PC-3 (cell line): ENCODE data around the gene EMID1. TPM values are rescaled to one million over a fixed set of nuclear protein-coding genes. Genes with fewer than 3 reads are reported as not detected.

ENCODE experiments used
- ATAC-seq: fragments of 200-7000 bp; cut with Tn5 transposase; 2 replicates; pipeline ENCODE4 v1.9.1; 2020; ENCODE audit warnings: mild to moderate bottlenecking, moderate library complexity
- BruUV-seq: library from RNA; stranded (reverse); fragments of 400-500 nt; replicated peaks from 2 replicates; lab custom pipeline; 2021; lab: Mats Ljungman, UMichigan
- CTCF ChIA-PET: fragments of 300-600 bp; sonication (Branson Sonifier 250); formaldehyde crosslinking; loops from one replicate; lab custom pipeline; 2022; ENCODE audit warnings: antibody characterized with exemption; lab: Charles Lee
- POLR2A ChIA-PET: fragments of 300-600 bp; sonication (Branson Sonifier 250); formaldehyde crosslinking; loops from one replicate; lab custom pipeline; 2022; ENCODE audit warnings: antibody characterized with exemption; ENCODE audit not compliant: unreplicated experiment; lab: Charles Lee
- DNase-seq: peaks from one replicate; pipeline ENCODE4 v3.0.0-alpha.2; 2015
- H2AFZ ChIP-seq: fragments of 300-600 bp; sonication (generic); 2 replicates; pipeline ENCODE4 v1.6.0; 2016; ENCODE audit warnings: antibody characterized with exemption, low read length
- H3F3A ChIP-seq: fragments of 300-600 bp; sonication (generic); one replicate; pipeline ENCODE4 v1.6.0; 2017; ENCODE audit warnings: antibody characterized with exemption, low read length, control low read depth, mild to moderate bottlenecking; ENCODE audit not compliant: unreplicated experiment
- H3K27ac ChIP-seq: fragments of 300-600 bp; sonication (generic); 2 replicates; pipeline ENCODE4 v1.5.1; 2016; ENCODE audit warnings: mild to moderate bottlenecking, low read length
- H3K27me3 ChIP-seq: fragments of 300-600 bp; sonication (generic); 2 replicates; pipeline ENCODE4 v1.6.1; 2016; ENCODE audit warnings: low read length, mixed read lengths
- H3K36me3 ChIP-seq: fragments of 300-600 bp; sonication (generic); 2 replicates; pipeline ENCODE4 v1.6.1; 2016; ENCODE audit warnings: low read depth, mixed run types, low read length, mixed read lengths
- H3K4me1 ChIP-seq: fragments of 300-600 bp; sonication (generic); 2 replicates; pipeline ENCODE4 v1.5.1; 2016; ENCODE audit warnings: low read length; ENCODE audit not compliant: insufficient read depth
- H3K4me2 ChIP-seq: fragments of 300-600 bp; sonication (generic); 2 replicates; pipeline ENCODE4 v1.6.0; 2016; ENCODE audit warnings: low read length
- H3K4me3 ChIP-seq: fragments of 300-600 bp; sonication (generic); 2 replicates; pipeline ENCODE4 v1.5.1; 2016; ENCODE audit warnings: mild to moderate bottlenecking, low read length, mixed read lengths
- H3K79me2 ChIP-seq: fragments of 300-600 bp; sonication (generic); 2 replicates; pipeline ENCODE4 v1.6.1; 2017; ENCODE audit warnings: low read length, mixed read lengths
- H3K9ac ChIP-seq: fragments of 300-600 bp; sonication (generic); 2 replicates; pipeline ENCODE4 v1.6.0; 2016; ENCODE audit warnings: mild to moderate bottlenecking, low read length
- H3K9me2 ChIP-seq: fragments of 300-600 bp; sonication (generic); replicated peaks from 2 replicates; pipeline ENCODE4 v1.6.1; 2016; ENCODE audit warnings: mixed run types, low read length, mixed read lengths
- H3K9me3 ChIP-seq: fragments of 300-600 bp; sonication (generic); 2 replicates; pipeline ENCODE4 v1.6.1; 2016; ENCODE audit warnings: low read length, mixed read lengths
- H4K20me1 ChIP-seq: fragments of 300-600 bp; sonication (generic); 2 replicates; pipeline ENCODE4 v1.6.1; 2016; ENCODE audit warnings: low read length, mixed read lengths
- CTCF ChIP-seq: fragments of 300-600 bp; sonication (generic); conservative IDR thresholded peaks from 2 replicates; pipeline ENCODE4 v1.5.1; 2017; ENCODE audit warnings: antibody characterized with exemption, low read depth, mild to moderate bottlenecking, low read length
- EZH2 ChIP-seq: fragments of 300-600 bp; sonication (generic); IDR thresholded peaks from one replicate; pipeline ENCODE4 v1.6.1; 2017; ENCODE audit warnings: antibody characterized with exemption, mild to moderate bottlenecking, low read length; ENCODE audit not compliant: unreplicated experiment
- EZH2phosphoT487 ChIP-seq: fragments of 300-600 bp; sonication (generic); IDR thresholded peaks from 2 replicates; pipeline ENCODE4 v1.6.1; 2018; ENCODE audit warnings: mild to moderate bottlenecking, antibody characterized with exemption, low read length, borderline replicate concordance
- intact Hi-C: fragments of 100-400 bp; cut with micrococcal nuclease; formaldehyde crosslinking; loops from 2 replicates; pipeline ENCODE4 v1.9.0; 2023
- total RNA-seq: library from RNA; depleted of rRNA; stranded (reverse); fragments of >200 nt; gene quantifications from 2 replicates; pipeline ENCODE4 v1.2.3, GENCODE V29; 2014

The EMID1 gene
- total RNA-seq, 1 experiment from 2014 or later = 1.2 TPM

- no peaks in the 10 kb centered on the region for H3F3A ChIP-seq
- H3K36me3 ChIP-seq = peaks cover 12% of the 10 kb centered on the region; the same call in 1 of the 2 replicates
- no peak for DNase-seq
- CTCF ChIA-PET = no interaction called here
- intact Hi-C loops = no loop called here
- H3K9ac ChIP-seq = peak overlapping the region; percentile 100
- peak overlapping the region; percentile 99 for H2AFZ ChIP-seq
- no peaks in the 10 kb centered on the region for H3K9me2 ChIP-seq
- peaks cover 30% of the 10 kb centered on the region for H4K20me1 ChIP-seq
- H3K79me2 ChIP-seq = peaks cover 60% of the 10 kb centered on the region
- H3K27me3 ChIP-seq = no peaks in the 10 kb centered on the region
- H3K9me3 ChIP-seq = no peaks in the 10 kb centered on the region
- POLR2A ChIA-PET = interaction anchor here (0.5 kb wide), 1 partner anchor 103 kb away, joined by 4 read pairs; no protein-coding TSS in a partner anchor
- H3K27ac ChIP-seq = peak overlapping the region; percentile 97
- H3K4me1 ChIP-seq = peaks cover 27% of the 10 kb centered on the region
- peak overlapping the region; percentile 85 for H3K4me2 ChIP-seq
- peak; percentile 5; the same call in 1 of the 2 replicates for ATAC-seq
- no TSS peak for BruUV-seq
- peak overlapping the region; percentile 99 for H3K4me3 ChIP-seq
- TF ChIP-seq CTCF (no peak), EZH2 (no peak), EZH2phosphoT487 (no peak)
Measured at GRCh38 chr22:29266564-29267461, 61.1 kb downstream of the EMID1 start.

DNA sequence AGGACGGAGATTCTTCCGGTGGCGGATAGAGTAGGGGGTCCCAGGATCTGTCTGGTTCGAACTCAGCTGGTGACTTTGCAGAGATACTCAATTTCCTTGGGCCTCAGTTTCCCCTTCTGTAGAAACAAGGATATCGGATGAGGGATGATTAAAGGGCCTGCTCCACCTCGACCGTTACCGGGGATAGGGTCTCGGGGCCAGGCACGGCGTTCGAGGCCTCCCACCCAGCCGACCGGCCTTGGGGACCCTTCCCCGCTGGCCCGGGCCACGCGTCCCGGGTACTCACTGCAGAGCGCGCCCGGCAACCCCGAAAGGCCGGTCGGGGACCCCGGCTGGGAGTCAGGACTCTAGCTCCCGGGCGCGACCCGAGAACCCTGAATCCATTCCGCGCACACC is 61.8 kb downstream of the EMID1 start:
- DNase-seq (no peak), ATAC-seq (peak; percentile 21; the same call in 1 of the 2 replicates)
- H3K9ac ChIP-seq = peak overlapping the region; percentile 100
- TSS peak; percentile 61 for BruUV-seq
- peak overlapping the region; percentile 85 for H3K4me2 ChIP-seq
- no peaks in the 10 kb centered on the region for H3K9me2 ChIP-seq
- peak overlapping the region; percentile 99 for H2AFZ ChIP-seq
- peak overlapping the region; percentile 99 for H3K4me3 ChIP-seq
- ChIA-PET POLR2A (no interaction called here), CTCF (no interaction called here)
- peaks cover 67% of the 10 kb centered on the region for H3K79me2 ChIP-seq
- peaks cover 37% of the 10 kb centered on the region for H4K20me1 ChIP-seq
- TF ChIP-seq EZH2 (no peak), CTCF (no peak), EZH2phosphoT487 (no peak)
- H3K27ac ChIP-seq = peak overlapping the region; percentile 97
- no peaks in the 10 kb centered on the region for H3F3A ChIP-seq
- no peaks in the 10 kb centered on the region for H3K9me3 ChIP-seq
- peaks cover 19% of the 10 kb centered on the region; the same call in 1 of the 2 replicates for H3K36me3 ChIP-seq
- H3K27me3 ChIP-seq = no peaks in the 10 kb centered on the region
- intact Hi-C loops = no loop called here
- H3K4me1 ChIP-seq = peaks cover 27% of the 10 kb centered on the region
